SU-DHL-6 (cell line): ENCODE measurements around the gene UBAC2.
"Not testable (repeated sequence)": the region's sequence is repeated elsewhere in the genome, so short reads cannot be mapped to it uniquely, and the experiment has no call there.

Source experiments
- H2AFZ ChIP-seq: fragments of 200-600 bp; sonication (generic); 2 replicates; pipeline ENCODE4 v1.6.1; 2014; ENCODE audit warnings: low read depth, mild to moderate bottlenecking, moderate library complexity, mixed read lengths, antibody characterized with exemption, low read length; ENCODE audit not compliant: severe bottlenecking
- H3F3A ChIP-seq: fragments of 200-600 bp; shearing (Covaris generic); 2 replicates; pipeline ENCODE4 v1.6.0; 2016; ENCODE audit warnings: antibody characterized with exemption, mild to moderate bottlenecking; ENCODE audit not compliant: insufficient read depth
- H3K27ac ChIP-seq: fragments of 200-600 bp; sonication (generic); 2 replicates; pipeline ENCODE4 v1.5.1; 2016; ENCODE audit warnings: low read depth, mild to moderate bottlenecking, low read length, moderate library complexity, mixed read lengths
- H3K27me3 ChIP-seq: fragments of 200-600 bp; sonication (generic), shearing (Covaris generic); 2 replicates; pipeline ENCODE4 v1.6.0; 2014; ENCODE audit warnings: mild to moderate bottlenecking, low read length
- H3K36me3 ChIP-seq: fragments of 200-600 bp; sonication (generic); 2 replicates; pipeline ENCODE4 v1.6.1; 2014; ENCODE audit warnings: mild to moderate bottlenecking, low read length, mixed read lengths
- H3K4me2 ChIP-seq: fragments of 300-600, 200-600 bp; shearing (Covaris generic), sonication (generic); 2 replicates; pipeline ENCODE4 v1.6.0; 2014; ENCODE audit warnings: low read length, low read depth, mild to moderate bottlenecking; ENCODE audit not compliant: poor library complexity, severe bottlenecking
- H3K4me3 ChIP-seq: fragments of 200-600 bp; sonication (generic); 2 replicates; pipeline ENCODE4 v1.5.1; 2014; ENCODE audit warnings: antibody characterized with exemption, low read length, mild to moderate bottlenecking, mixed read lengths; ENCODE audit not compliant: insufficient read depth, poor library complexity, severe bottlenecking
- H3K79me2 ChIP-seq: fragments of 200-600 bp; sonication (generic); 2 replicates; pipeline ENCODE4 v1.6.1; 2014; ENCODE audit warnings: mild to moderate bottlenecking, low read length, moderate library complexity; ENCODE audit not compliant: insufficient read depth
- H3K9ac ChIP-seq: fragments of 200-600 bp; sonication (generic); 2 replicates; pipeline ENCODE4 v1.7.0; 2014; ENCODE audit warnings: mild to moderate bottlenecking, low read length
- H3K9me2 ChIP-seq: fragments of 200-600 bp; sonication (generic); replicated peaks from 2 replicates; pipeline ENCODE4 v1.6.1; 2014; ENCODE audit warnings: low read length; ENCODE audit not compliant: insufficient read depth
- H3K9me3 ChIP-seq: fragments of 200-600 bp; sonication (generic); 2 replicates; pipeline ENCODE4 v1.6.1; 2014; ENCODE audit warnings: low read length, mixed read lengths; ENCODE audit not compliant: insufficient read depth
- H4K20me1 ChIP-seq: fragments of 200-600 bp; sonication (generic); 2 replicates; pipeline ENCODE4 v1.6.1; 2014; ENCODE audit warnings: low read depth, mild to moderate bottlenecking, antibody characterized with exemption, low read length, moderate library complexity, mixed read lengths
- CTCF ChIP-seq: fragments of 200-600 bp; sonication (generic); IDR thresholded peaks from one replicate; pipeline ENCODE4 v1.5.1; 2017; ENCODE audit warnings: antibody characterized with exemption, mild to moderate bottlenecking, low read length, moderate library complexity; ENCODE audit not compliant: insufficient read depth, poor library complexity, severe bottlenecking
- EZH2phosphoT487 ChIP-seq: fragments of 200-600 bp; sonication (generic), shearing (Covaris generic); conservative IDR thresholded peaks from 2 replicates; pipeline ENCODE4 v1.6.1; 2018; ENCODE audit warnings: mild to moderate bottlenecking, antibody characterized with exemption, low read length, moderate library complexity, mixed read lengths

Gene UBAC2

GRCh38 chr13:99392470-99393135 is 191.9 kb downstream of the UBAC2 start:
- Histone ChIP-seq H2AFZ (no peak overlapping the region), H4K20me1 (no peaks in the 10 kb centered on the region), H3K27ac (no peak overlapping the region), H3K9me3 (no peaks in the 10 kb centered on the region), H3K79me2 (no peaks in the 10 kb centered on the region), H3K4me2 (no peak overlapping the region), H3K9me2 (no peaks in the 10 kb centered on the region), H3K9ac (no peak overlapping the region), H3F3A (no peaks in the 10 kb centered on the region), H3K4me3 (no peak overlapping the region), H3K36me3 (no peaks in the 10 kb centered on the region), H3K27me3 (no peaks in the 10 kb centered on the region)
- no peak for TF ChIP-seq CTCF
- TF ChIP-seq EZH2phosphoT487, result no peak

- H3K27me3 ChIP-seq, H3F3A ChIP-seq, H4K20me1 ChIP-seq, H3K9me3 ChIP-seq, H3K4me2 ChIP-seq, H2AFZ ChIP-seq, H3K9me2 ChIP-seq, H3K27ac ChIP-seq, H3K4me3 ChIP-seq, H3K36me3 ChIP-seq, H3K79me2 ChIP-seq, H3K9ac ChIP-seq: not testable (repeated sequence)
Observed at GRCh38 chr13:99393391-99393790, 192.7 kb downstream of the UBAC2 start.

GRCh38 chr13:99393791-99394735 is 193.4 kb downstream of the UBAC2 start:
- Histone ChIP-seq H3K36me3 (no peaks in the 10 kb centered on the region), H3F3A (no peaks in the 10 kb centered on the region), H3K9ac (no peak overlapping the region), H3K4me2 (no peak overlapping the region), H2AFZ (no peak overlapping the region), H4K20me1 (no peaks in the 10 kb centered on the region), H3K9me2 (no peaks in the 10 kb centered on the region), H3K27ac (no peak overlapping the region), H3K27me3 (no peaks in the 10 kb centered on the region), H3K4me3 (no peak overlapping the region), H3K79me2 (no peaks in the 10 kb centered on the region), H3K9me3 (no peaks in the 10 kb centered on the region)
- TF ChIP-seq CTCF, result no peak
- TF ChIP-seq EZH2phosphoT487, result no peak

- Histone ChIP-seq H3K9ac (no peak overlapping the region), H3K27me3 (no peaks in the 10 kb centered on the region), H2AFZ (no peak overlapping the region), H3F3A (no peaks in the 10 kb centered on the region), H3K79me2 (no peaks in the 10 kb centered on the region), H3K4me2 (no peak overlapping the region), H4K20me1 (no peaks in the 10 kb centered on the region), H3K27ac (no peak overlapping the region), H3K9me2 (no peaks in the 10 kb centered on the region), H3K9me3 (no peaks in the 10 kb centered on the region), H3K36me3 (no peaks in the 10 kb centered on the region), H3K4me3 (no peak overlapping the region)
- no peak for TF ChIP-seq EZH2phosphoT487
- no peak for TF ChIP-seq CTCF
Observed at GRCh38 chr13:99395436-99395835, 194.8 kb downstream of the UBAC2 start.
